Choroid plexus epithelial cell (primary cell): ENCODE results near the gene EXOSC6.
"Not testable (repeated sequence)": the region's sequence is repeated elsewhere in the genome, so short reads cannot be mapped to it uniquely, and the experiment has no call there.

Experiments used
- DNase-seq: peaks from one replicate; pipeline ENCODE4 v3.0.0-alpha.2; 2010; ENCODE audit warnings: low read depth
- H3K4me3 ChIP-seq: 2 replicates; pipeline ENCODE4 v1.5.1; 2011; ENCODE audit warnings: low read depth, mild to moderate bottlenecking, control low read depth, low read length, moderate library complexity
- CTCF ChIP-seq: conservative IDR thresholded peaks from 2 replicates; pipeline ENCODE4 v1.5.1; 2011; ENCODE audit warnings: low read depth, mild to moderate bottlenecking, control low read depth, inconsistent platforms, low read length, moderate library complexity

EXOSC6 gene

GRCh38 chr16:70290949-70291519, 39.3 kb upstream of the EXOSC6 start:
- DNase-seq = no peak
- H3K4me3 ChIP-seq = no peak overlapping the region

GRCh38 chr16:70289229-70290094, 37.7 kb upstream of the EXOSC6 start, which contains the start of gene AARS1:
AARS1 (minus strand) TSS chr16:70289506; CDS start chr16:70282763, 6,743 bp downstream.
- peak within 1 kb of the TSS; percentile 92 for H3K4me3 ChIP-seq
- TF ChIP-seq CTCF = no peak

More at GRCh38 chr16:70290949-70291519, 39.3 kb upstream of the EXOSC6 start:
- no peak for TF ChIP-seq CTCF

GRCh38 chr16:70287304-70287971, 35.7 kb upstream of the EXOSC6 start:
- not testable (repeated sequence) for DNase-seq
- H3K4me3 ChIP-seq = peak overlapping the region; percentile 92

More at GRCh38 chr16:70289229-70290094, 37.7 kb upstream of the EXOSC6 start, which contains the start of gene AARS1:
- DNase-seq = peak; percentile 100

- DNase-seq = no peak
- no peak overlapping the region for H3K4me3 ChIP-seq
- no peak for TF ChIP-seq CTCF
Measured at GRCh38 chr16:70276392-70276791, 24.7 kb upstream of the EXOSC6 start.

GRCh38 chr16:70271696-70272095, 20.0 kb upstream of the EXOSC6 start:
- DNase-seq = no peak
- no peak overlapping the region for H3K4me3 ChIP-seq
- no peak for TF ChIP-seq CTCF

- DNase-seq = no peak
- no peak for TF ChIP-seq CTCF
- H3K4me3 ChIP-seq = no peak overlapping the region
Measured at GRCh38 chr16:70270176-70270575, 18.4 kb upstream of the EXOSC6 start.

- no peak for DNase-seq
- no peak for TF ChIP-seq CTCF
- no peak overlapping the region for H3K4me3 ChIP-seq
Measured at GRCh38 chr16:70269471-70269870, 17.7 kb upstream of the EXOSC6 start.

GRCh38 chr16:70267922-70268321, 16.2 kb upstream of the EXOSC6 start:
- DNase-seq = not testable (repeated sequence)

More at GRCh38 chr16:70267922-70268321, 16.2 kb upstream of the EXOSC6 start:
- not testable (repeated sequence) for H3K4me3 ChIP-seq
